ENCODE results near the gene CHAF1B.

The CHAF1B gene

DNA sequence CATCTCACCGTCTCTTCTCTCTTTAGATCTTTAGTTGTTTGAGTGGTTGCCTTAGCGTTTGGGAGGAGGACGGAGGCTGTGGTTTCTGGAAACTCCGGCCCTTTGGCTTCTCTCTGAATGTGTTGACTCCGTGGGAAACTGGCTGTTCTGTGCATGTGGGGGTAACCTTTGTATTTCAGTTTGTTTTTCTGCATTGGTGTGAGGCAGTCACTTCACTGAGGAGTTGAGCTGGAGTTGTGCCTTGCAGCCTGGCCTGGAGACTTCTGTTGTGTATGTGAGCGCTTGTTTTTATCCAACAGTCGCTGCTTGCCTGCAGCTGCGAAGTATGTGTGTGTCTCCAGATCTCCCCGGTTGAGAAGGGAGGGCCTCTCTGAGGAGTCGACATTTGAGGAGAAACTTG, 61.1 kb downstream of the CHAF1B start:
- no peak overlapping the region for H3K9ac ChIP-seq (ENCODE audit: low read length)
- H3K4me1 ChIP-seq (ENCODE audit: insufficient read depth, low read length, severe bottlenecking) = no peaks in the 10 kb centered on the region
- no peaks in the 10 kb centered on the region; the same call in 1 of the 2 replicates for H3K27me3 ChIP-seq (ENCODE audit: insufficient read depth, low read length)
- TF ChIP-seq, protein P1, sequence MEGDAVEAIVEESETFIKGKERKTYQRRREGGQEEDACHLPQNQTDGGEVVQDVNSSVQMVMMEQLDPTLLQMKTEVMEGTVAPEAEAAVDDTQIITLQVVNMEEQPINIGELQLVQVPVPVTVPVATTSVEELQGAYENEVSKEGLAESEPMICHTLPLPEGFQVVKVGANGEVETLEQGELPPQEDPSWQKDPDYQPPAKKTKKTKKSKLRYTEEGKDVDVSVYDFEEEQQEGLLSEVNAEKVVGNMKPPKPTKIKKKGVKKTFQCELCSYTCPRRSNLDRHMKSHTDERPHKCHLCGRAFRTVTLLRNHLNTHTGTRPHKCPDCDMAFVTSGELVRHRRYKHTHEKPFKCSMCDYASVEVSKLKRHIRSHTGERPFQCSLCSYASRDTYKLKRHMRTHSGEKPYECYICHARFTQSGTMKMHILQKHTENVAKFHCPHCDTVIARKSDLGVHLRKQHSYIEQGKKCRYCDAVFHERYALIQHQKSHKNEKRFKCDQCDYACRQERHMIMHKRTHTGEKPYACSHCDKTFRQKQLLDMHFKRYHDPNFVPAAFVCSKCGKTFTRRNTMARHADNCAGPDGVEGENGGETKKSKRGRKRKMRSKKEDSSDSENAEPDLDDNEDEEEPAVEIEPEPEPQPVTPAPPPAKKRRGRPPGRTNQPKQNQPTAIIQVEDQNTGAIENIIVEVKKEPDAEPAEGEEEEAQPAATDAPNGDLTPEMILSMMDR (IDR thresholded peaks at IDR 0.05; ENCODE audit: low read length) = no peak
- TF ChIP-seq EZH2 (IDR thresholded peaks at IDR 0.05; ENCODE audit: borderline replicate concordance, low read length) = no peak
- no peak overlapping the region for H3K4me2 ChIP-seq (ENCODE audit: low read length)
- no peaks in the 10 kb centered on the region for H3K36me3 ChIP-seq (ENCODE audit: insufficient read depth, low read length)
- no peaks in the 10 kb centered on the region for H3K9me3 ChIP-seq (ENCODE audit: low read length)
- no peaks in the 10 kb centered on the region for H4K20me1 ChIP-seq (ENCODE audit: insufficient read depth, low read length)
- H2AFZ ChIP-seq (ENCODE audit: low read length) = no peak overlapping the region
- no peaks in the 10 kb centered on the region for H3K79me2 ChIP-seq (ENCODE audit: insufficient read depth, low read length)
- H3F3A ChIP-seq (ENCODE audit: insufficient read depth, low read length) = no peaks in the 10 kb centered on the region
- no peak overlapping the region for H3K4me3 ChIP-seq (ENCODE audit: low read depth, low read length, poor library complexity, severe bottlenecking)
- H3K9me2 ChIP-seq (ENCODE audit: low read depth, low read length) = no peaks in the 10 kb centered on the region
- no peak overlapping the region for H3K27ac ChIP-seq (ENCODE audit: low read depth, low read length, poor library complexity, severe bottlenecking)

DNA sequence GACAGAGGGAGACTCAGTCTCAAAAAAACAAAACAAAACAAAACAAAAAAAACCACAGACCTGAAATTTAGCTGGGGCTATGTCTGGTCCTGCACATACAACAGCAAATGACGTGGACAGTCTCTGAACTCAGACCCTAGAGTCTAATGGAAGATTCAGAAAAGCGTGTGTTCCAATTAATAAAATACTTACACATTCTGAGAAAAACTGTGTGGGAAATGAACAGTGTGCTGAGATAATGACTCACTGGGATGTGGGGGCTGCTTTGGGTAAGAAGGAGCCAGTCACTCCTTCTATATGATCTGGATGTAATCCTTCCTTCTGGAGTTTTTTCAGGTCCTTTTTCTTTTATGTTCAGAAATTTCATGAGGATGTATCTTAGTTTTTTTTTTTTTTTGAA, 65.3 kb downstream of the CHAF1B start:
- Histone ChIP-seq H3K36me3 (ENCODE audit: insufficient read depth, low read length) (no peaks in the 10 kb centered on the region), H3K27me3 (ENCODE audit: insufficient read depth, low read length) (peaks cover 6% of the 10 kb centered on the region; the same call in 1 of the 2 replicates), H3K4me3 (ENCODE audit: low read depth, low read length, poor library complexity, severe bottlenecking) (no peak overlapping the region), H3K79me2 (ENCODE audit: insufficient read depth, low read length) (no peaks in the 10 kb centered on the region), H3F3A (ENCODE audit: insufficient read depth, low read length) (no peaks in the 10 kb centered on the region), H2AFZ (ENCODE audit: low read length) (no peak overlapping the region), H3K4me1 (ENCODE audit: insufficient read depth, low read length, severe bottlenecking) (no peaks in the 10 kb centered on the region), H3K9me2 (ENCODE audit: low read depth, low read length) (no peaks in the 10 kb centered on the region), H4K20me1 (ENCODE audit: insufficient read depth, low read length) (no peaks in the 10 kb centered on the region), H3K9me3 (ENCODE audit: low read length) (no peaks in the 10 kb centered on the region), H3K27ac (ENCODE audit: low read depth, low read length, poor library complexity, severe bottlenecking) (no peak overlapping the region), H3K4me2 (ENCODE audit: low read length) (no peak overlapping the region), H3K9ac (ENCODE audit: low read length) (no peak overlapping the region)
- TF ChIP-seq EZH2 (IDR thresholded peaks at IDR 0.05; ENCODE audit: borderline replicate concordance, low read length) = no peak
- TF ChIP-seq, protein P1 (IDR thresholded peaks at IDR 0.05; ENCODE audit: low read length) = no peak

DNA sequence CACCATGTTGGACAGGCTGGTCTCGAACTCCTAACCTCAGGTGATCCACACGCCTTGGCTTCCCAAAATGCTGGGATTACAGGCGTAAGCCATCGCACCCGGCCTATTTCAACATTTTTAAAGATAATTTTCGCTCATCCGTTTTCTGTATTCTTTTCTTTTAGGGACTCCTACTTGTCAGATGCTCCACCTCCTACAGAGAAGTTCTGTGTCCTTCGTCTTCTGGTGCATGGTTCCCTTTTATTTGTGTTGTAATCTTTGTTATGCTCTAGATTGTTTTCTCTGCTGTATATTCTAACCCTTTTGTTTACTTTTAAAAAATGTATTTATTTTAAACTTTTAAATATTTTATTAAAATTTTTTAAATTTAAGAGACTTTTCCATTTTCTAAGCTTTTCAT, 66.3 kb downstream of the CHAF1B start:
- Histone ChIP-seq H3K4me3 (ENCODE audit: low read depth, low read length, poor library complexity, severe bottlenecking) (no peak overlapping the region), H3K79me2 (ENCODE audit: insufficient read depth, low read length) (no peaks in the 10 kb centered on the region), H2AFZ (ENCODE audit: low read length) (no peak overlapping the region), H3K9me2 (ENCODE audit: low read depth, low read length) (no peaks in the 10 kb centered on the region), H3K27ac (ENCODE audit: low read depth, low read length, poor library complexity, severe bottlenecking) (no peak overlapping the region), H3K36me3 (ENCODE audit: insufficient read depth, low read length) (no peaks in the 10 kb centered on the region), H3K4me2 (ENCODE audit: low read length) (no peak overlapping the region), H3K27me3 (ENCODE audit: insufficient read depth, low read length) (peaks cover 7% of the 10 kb centered on the region; the same call in 1 of the 2 replicates), H4K20me1 (ENCODE audit: insufficient read depth, low read length) (no peaks in the 10 kb centered on the region), H3F3A (ENCODE audit: insufficient read depth, low read length) (no peaks in the 10 kb centered on the region), H3K9ac (ENCODE audit: low read length) (no peak overlapping the region), H3K4me1 (ENCODE audit: insufficient read depth, low read length, severe bottlenecking) (no peaks in the 10 kb centered on the region), H3K9me3 (ENCODE audit: low read length) (no peaks in the 10 kb centered on the region)
- TF ChIP-seq, protein P1 (IDR thresholded peaks at IDR 0.05; ENCODE audit: low read length) = no peak
- no peak for TF ChIP-seq EZH2 (IDR thresholded peaks at IDR 0.05; ENCODE audit: borderline replicate concordance, low read length)
